Subcutaneous adipose tissue (tissue), 4 donors: ENCODE measurements around the gene AGR3. TPM values are rescaled to one million over a fixed set of nuclear protein-coding genes. Genes with fewer than 3 reads are reported as not detected.

Experiments
- CTCF ChIP-seq: fragments of 450-650 bp; IDR thresholded peaks from one replicate; pipeline ENCODE4 v1.5.1; 2016; ENCODE audit warnings: low read depth, mild to moderate bottlenecking, control low read depth, antibody characterized with exemption, moderate library complexity
- total RNA-seq, 4 donors: library from RNA; depleted of rRNA; stranded (reverse); fragments of >200 nt; gene quantifications; one replicate each; pipeline ENCODE4 v1.1.0, GENCODE V29; 2016

The AGR3 gene
- total RNA-seq, 4 donors from 2014 or later = not detected

DNA sequence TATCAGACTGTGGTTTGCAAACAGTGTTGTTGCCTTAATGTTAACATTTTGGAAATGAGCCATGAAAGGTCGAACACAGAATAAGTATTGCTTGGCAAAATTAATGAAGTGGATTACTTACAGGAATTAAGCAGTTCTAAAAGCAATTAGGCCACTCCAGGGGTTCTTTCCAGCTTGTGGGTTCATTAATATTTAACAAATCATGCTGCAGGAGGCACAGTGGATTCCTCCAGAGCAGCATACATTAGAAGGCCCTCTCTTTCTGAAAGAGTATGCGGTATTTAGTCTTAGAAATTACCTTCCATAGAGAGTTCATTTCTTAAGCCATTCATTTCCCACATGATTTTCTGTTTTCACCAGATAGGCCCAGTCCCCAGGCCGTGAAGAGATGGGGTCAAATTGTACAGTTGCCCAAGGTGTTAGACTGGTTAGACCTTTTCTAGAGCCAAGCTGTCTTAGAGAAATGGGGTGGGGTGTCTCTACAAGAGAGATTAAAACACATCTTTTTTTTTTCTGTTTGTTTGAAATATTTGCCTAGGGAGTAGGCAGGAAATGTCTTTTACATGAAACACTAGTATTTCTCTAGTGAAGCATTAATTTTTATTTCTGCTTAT, 40.0 kb upstream of the AGR3 start:
- TF ChIP-seq CTCF = no peak

- TF ChIP-seq CTCF = no peak
These were observed 39.4 kb upstream of the AGR3 start for GRCh38 chr7:16921151-16921550.

- no peak for TF ChIP-seq CTCF
These were observed 37.7 kb upstream of the AGR3 start for GRCh38 chr7:16919440-16919839.

DNA sequence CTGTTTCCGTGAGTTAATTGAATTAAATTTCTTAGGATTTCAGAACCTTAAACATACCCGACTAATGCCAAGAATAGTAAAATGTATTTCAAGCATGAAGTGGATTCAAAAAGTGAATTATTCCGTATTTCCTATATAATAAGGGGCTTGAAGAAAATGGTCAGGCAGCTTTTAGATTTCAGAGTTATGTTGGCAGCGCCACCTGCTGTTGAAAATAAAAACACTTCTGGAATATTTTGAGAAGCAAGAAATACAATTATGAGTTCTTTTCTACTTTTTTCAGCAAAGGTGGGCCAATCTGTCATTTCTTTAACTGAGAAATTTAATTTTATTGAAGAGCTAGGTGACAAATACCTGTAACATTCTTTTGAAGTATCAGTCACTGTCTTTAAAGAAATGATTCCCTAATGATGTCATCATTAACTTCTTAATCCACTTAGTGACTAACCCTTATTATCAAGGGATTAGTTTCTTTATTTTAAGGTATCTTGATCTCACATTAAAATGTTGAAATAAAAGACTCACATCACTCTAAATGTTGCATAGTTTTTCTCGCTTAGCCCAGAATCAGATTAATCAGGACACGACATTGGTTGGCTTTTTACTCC, 36.6 kb upstream of the AGR3 start:
- TF ChIP-seq CTCF = no peak

DNA sequence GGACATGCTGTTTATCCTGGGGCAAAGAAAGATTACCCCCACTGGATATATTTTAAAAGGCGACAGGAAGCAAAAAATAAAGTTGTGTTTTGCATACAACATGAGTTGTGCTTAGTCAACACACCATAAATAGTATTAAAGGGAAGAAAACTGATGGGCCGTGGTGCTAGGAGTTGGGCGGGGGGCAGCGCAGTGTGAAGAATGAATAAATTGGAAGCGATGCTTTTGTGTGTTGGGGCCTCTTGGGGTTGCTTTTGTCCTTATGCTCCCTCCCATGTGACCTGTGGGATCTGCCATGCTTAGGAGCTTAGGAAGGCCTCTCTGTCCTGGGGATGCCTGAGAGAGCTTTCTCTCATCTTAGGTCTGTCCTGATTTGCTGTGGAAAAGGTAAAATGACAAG, 35.0 kb upstream of the AGR3 start:
- no peak for TF ChIP-seq CTCF

DNA sequence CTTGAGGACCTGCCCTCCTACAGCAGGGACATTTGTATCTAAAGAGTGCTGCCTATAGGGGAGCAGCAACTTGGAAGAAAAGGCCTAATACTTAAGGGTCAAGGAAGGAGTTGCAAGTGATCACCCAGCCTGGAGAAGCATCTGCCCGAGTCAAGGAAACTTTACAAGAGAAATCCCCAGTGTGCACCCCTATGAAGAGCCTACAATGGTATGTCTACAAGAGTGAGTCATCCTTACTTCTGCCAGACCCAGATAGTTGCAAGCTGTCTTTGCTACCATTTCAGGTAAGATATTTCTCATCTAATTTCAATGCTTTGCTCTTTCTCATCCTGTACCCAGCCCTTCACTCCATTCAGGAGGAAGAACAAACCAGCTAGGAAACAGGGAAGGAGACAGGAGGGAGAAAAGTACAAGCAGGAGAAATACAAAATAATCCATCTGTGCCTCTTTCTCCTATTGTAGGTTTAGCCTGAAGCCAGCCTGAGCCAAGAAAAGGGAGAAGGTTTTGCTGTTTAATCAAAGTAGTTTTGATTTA, 34.4 kb upstream of the AGR3 start:
- TF ChIP-seq CTCF = no peak

DNA sequence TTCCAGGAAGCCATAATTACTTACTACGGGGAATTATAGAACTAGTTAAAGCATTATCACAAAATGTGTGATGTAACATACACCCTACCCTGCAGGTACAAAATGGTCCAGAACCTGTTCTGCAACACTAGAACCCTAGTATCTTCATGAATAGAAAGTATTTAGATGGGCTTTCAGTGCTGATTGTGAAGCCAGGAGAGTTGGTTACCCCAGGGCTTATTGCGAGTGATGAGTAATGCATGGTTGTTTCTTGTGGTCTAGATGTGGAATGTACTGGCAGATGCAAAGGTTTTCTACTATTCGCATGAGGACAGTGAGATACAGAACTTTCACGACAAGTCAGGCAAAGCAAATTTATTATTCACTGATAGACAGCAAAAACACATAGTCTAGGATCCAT, 33.6 kb upstream of the AGR3 start:
- TF ChIP-seq CTCF = no peak
